Esophagus squamous epithelium (tissue), 4 donors: ENCODE results near the gene RFTN1.

ENCODE experiments used
- POLR2A ChIP-seq, 4 donors: fragments of 450-650 bp; IDR thresholded peaks; one replicate each; pipeline ENCODE4 v1.6.1; 2017; ENCODE audit warnings: antibody characterized with exemption in 4 of 4, mild to moderate bottlenecking in 4 of 4, moderate library complexity in 3 of 4
- TF ChIP-seq, protein P1 (sequence below), 6 experiments: fragments of 450-650 bp in 4 of 6; fragments of 200-600 bp in 2 of 6; sonication (generic) in 2 of 6; IDR thresholded peaks; one replicate each; pipeline ENCODE4 v1.5.1; 2016 to 2019; ENCODE audit warnings: antibody characterized with exemption in 6 of 6, mild to moderate bottlenecking in 4 of 6, moderate library complexity in 4 of 6

- TF ChIP-seq POLR2A (IDR thresholded peaks at IDR 0.05): no peak
- TF ChIP-seq, protein P1, sequence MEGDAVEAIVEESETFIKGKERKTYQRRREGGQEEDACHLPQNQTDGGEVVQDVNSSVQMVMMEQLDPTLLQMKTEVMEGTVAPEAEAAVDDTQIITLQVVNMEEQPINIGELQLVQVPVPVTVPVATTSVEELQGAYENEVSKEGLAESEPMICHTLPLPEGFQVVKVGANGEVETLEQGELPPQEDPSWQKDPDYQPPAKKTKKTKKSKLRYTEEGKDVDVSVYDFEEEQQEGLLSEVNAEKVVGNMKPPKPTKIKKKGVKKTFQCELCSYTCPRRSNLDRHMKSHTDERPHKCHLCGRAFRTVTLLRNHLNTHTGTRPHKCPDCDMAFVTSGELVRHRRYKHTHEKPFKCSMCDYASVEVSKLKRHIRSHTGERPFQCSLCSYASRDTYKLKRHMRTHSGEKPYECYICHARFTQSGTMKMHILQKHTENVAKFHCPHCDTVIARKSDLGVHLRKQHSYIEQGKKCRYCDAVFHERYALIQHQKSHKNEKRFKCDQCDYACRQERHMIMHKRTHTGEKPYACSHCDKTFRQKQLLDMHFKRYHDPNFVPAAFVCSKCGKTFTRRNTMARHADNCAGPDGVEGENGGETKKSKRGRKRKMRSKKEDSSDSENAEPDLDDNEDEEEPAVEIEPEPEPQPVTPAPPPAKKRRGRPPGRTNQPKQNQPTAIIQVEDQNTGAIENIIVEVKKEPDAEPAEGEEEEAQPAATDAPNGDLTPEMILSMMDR (IDR thresholded peaks at IDR 0.05): no peak
Measured at GRCh38 chr3:16501376-16501775, 12.1 kb downstream of the RFTN1 start.
